Naive B cell (primary cell): ENCODE measurements around the gene APBA2. TPM values are rescaled to one million over a fixed set of nuclear protein-coding genes. Genes with fewer than 3 reads are reported as not detected.

Source experiments
- ATAC-seq, 2 donors: fragments of 150-1000 bp; cut with Tn5 transposase; 2 replicates each; pipeline ENCODE4 v1.10.0; 2021; ENCODE audit warnings: low read depth in 2 of 2, mild to moderate bottlenecking in 2 of 2, moderate library complexity in 2 of 2
- DNase-seq: peaks from one replicate; pipeline ENCODE4 v3.0.0; 2022
- H3K27ac Mint-ChIP-seq, 6 donors: one replicate each; pipeline ENCODE4 v1.8.0; 2020 to 2022; ENCODE audit warnings: mild to moderate bottlenecking in 6 of 6, mixed read lengths in 6 of 6, moderate library complexity in 5 of 6, inconsistent platforms in 2 of 6
- H3K27me3 Mint-ChIP-seq, 3 donors: one replicate each; pipeline ENCODE4 v1.8.0; 2021 to 2022; ENCODE audit warnings: mixed read lengths in 3 of 3, mild to moderate bottlenecking in 1 of 3
- H3K36me3 Mint-ChIP-seq, 2 donors: one replicate each; pipeline ENCODE4 v1.8.0; 2020 to 2022; ENCODE audit warnings: mixed read lengths in 2 of 2, inconsistent platforms in 1 of 2, mild to moderate bottlenecking in 1 of 2
- H3K4me1 Mint-ChIP-seq, 3 donors: one replicate each; pipeline ENCODE4 v1.8.0; 2020 to 2022; ENCODE audit warnings: mixed read lengths in 3 of 3, inconsistent platforms in 1 of 3, mild to moderate bottlenecking in 1 of 3, moderate library complexity in 1 of 3
- H3K4me3 Mint-ChIP-seq, 8 donors: one replicate each; pipeline ENCODE4 v1.8.0; 2020 to 2022; ENCODE audit warnings: mild to moderate bottlenecking in 8 of 8, mixed read lengths in 8 of 8, moderate library complexity in 8 of 8, inconsistent platforms in 2 of 8
- H3K9me3 Mint-ChIP-seq, 7 donors: one replicate each; pipeline ENCODE4 v1.8.0; 2020 to 2022; ENCODE audit warnings: mixed read lengths in 7 of 7, mild to moderate bottlenecking in 5 of 7, inconsistent platforms in 2 of 7, moderate library complexity in 1 of 7
- polyA plus RNA-seq, 6 donors: library from polyadenylated mRNA; unstranded; fragments of 300-500 nt; fragmentation: Illumina TruSeq; gene quantifications; one replicate each; pipeline ENCODE4 v1.2.3, GENCODE V29; 2021; ENCODE audit warnings: low read depth in 6 of 6

APBA2 gene
- polyA plus RNA-seq, 6 donors from 2014 or later, result 0.30 to 0.36 TPM; not detected in 4

- no peak for ATAC-seq
- no peak overlapping the region for H3K27ac Mint-ChIP-seq
Measured at GRCh38 chr15:28894631-28895030, 8.9 kb downstream of the APBA2 start.

GRCh38 chr15:28895146-28895545, 9.4 kb downstream of the APBA2 start:
- Mint-ChIP-seq H3K36me3 (no peaks in the 10 kb centered on the region), H3K4me1 (no peaks in the 10 kb centered on the region)

More at GRCh38 chr15:28894631-28895030, 8.9 kb downstream of the APBA2 start:
- Mint-ChIP-seq H3K9me3 (peaks cover 0 to 3% (median 0%) of the 10 kb centered on the region in 7 donors), H3K4me1 (peaks cover 0 to 1% (median 0%) of the 10 kb centered on the region in 3 donors), H3K27me3 (peaks cover 4 to 14% (median 7%) of the 10 kb centered on the region in 3 donors), H3K4me3 (no peak overlapping the region), H3K36me3 (no peaks in the 10 kb centered on the region)
- DNase-seq, result no peak

GRCh38 chr15:28895566-28895965, 9.8 kb downstream of the APBA2 start:
- H3K27me3 Mint-ChIP-seq, result peaks cover 0 to 10% (median 0%) of the 10 kb centered on the region in 3 donors
- H3K27ac Mint-ChIP-seq, result no peak overlapping the region
- no peak for DNase-seq
- ATAC-seq, result no peak
- H3K9me3 Mint-ChIP-seq, result peaks cover 0 to 3% (median 0%) of the 10 kb centered on the region in 7 donors
- no peak overlapping the region for H3K4me3 Mint-ChIP-seq
- H3K4me1 Mint-ChIP-seq, result no peaks in the 10 kb centered on the region
- H3K36me3 Mint-ChIP-seq, result no peaks in the 10 kb centered on the region

More at GRCh38 chr15:28895146-28895545, 9.4 kb downstream of the APBA2 start:
- no peak overlapping the region for H3K4me3 Mint-ChIP-seq
- peaks cover 0 to 3% (median 0%) of the 10 kb centered on the region in 7 donors for H3K9me3 Mint-ChIP-seq
- H3K27me3 Mint-ChIP-seq, result peaks cover 0 to 10% (median 2%) of the 10 kb centered on the region in 3 donors
- H3K27ac Mint-ChIP-seq, result no peak overlapping the region
- no peak for ATAC-seq
- DNase-seq, result no peak

GRCh38 chr15:28896951-28897350, 11.2 kb downstream of the APBA2 start:
- no peak overlapping the region for H3K27ac Mint-ChIP-seq
- DNase-seq, result no peak
- no peaks in the 10 kb centered on the region for H3K36me3 Mint-ChIP-seq
- H3K4me3 Mint-ChIP-seq, result no peak overlapping the region
- H3K9me3 Mint-ChIP-seq, result peaks cover 0 to 3% (median 0%) of the 10 kb centered on the region in 7 donors
- H3K27me3 Mint-ChIP-seq, result peaks cover 0 to 5% (median 0%) of the 10 kb centered on the region in 3 donors
- no peaks in the 10 kb centered on the region for H3K4me1 Mint-ChIP-seq
- ATAC-seq, result no peak

GRCh38 chr15:28897861-28898585, 12.2 kb downstream of the APBA2 start:
- H3K4me1 Mint-ChIP-seq, result no peaks in the 10 kb centered on the region
- H3K27me3 Mint-ChIP-seq, result peaks cover 0 to 5% (median 0%) of the 10 kb centered on the region in 3 donors
- H3K9me3 Mint-ChIP-seq, result peaks cover 0 to 3% (median 1%) of the 10 kb centered on the region in 7 donors
- H3K27ac Mint-ChIP-seq, result peak overlapping the region in 1 of 6 donors; percentile 18
- DNase-seq, result no peak
- no peak overlapping the region for H3K4me3 Mint-ChIP-seq
- no peaks in the 10 kb centered on the region for H3K36me3 Mint-ChIP-seq
- no peak for ATAC-seq

DNA sequence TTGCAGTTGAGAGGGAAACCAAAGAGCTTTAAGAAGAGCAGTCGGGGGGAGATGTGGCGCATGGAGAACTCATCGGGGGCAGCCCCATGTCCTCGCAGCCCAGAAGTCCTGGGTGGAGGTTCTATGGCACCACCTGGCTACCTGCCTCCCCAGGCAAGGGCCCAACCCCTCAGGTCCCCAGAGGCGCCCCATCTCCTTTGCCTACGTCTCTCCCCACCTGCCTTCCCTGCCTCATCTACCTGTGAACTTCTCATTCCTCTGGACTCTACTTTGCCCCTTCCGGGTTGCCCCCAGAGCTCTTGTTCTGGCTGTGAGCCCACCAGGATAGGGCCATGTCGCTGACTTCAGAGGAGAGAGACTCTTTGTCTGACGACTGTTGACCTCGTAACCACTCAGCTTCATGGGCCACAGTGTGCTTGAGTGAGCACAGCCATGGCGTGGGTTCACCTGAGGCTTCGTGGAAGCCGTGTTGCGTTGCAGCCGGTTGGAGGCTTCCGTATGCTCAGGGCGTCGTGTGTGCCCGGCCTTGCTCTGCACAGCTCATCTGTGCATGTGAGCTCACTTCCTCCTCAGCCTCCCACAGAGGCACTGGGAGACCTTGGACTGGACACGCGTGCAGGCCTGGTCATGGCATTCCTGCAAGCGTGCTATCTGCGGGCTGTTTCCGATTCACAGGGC, 13.4 kb downstream of the APBA2 start:
- Mint-ChIP-seq H3K9me3 (peaks cover 0 to 3% (median 1%) of the 10 kb centered on the region in 7 donors), H3K4me1 (no peaks in the 10 kb centered on the region), H3K27ac (no peak overlapping the region), H3K27me3 (peaks cover 0 to 5% (median 0%) of the 10 kb centered on the region in 3 donors), H3K4me3 (peak overlapping the region in 1 of 8 donors; percentile 51), H3K36me3 (no peaks in the 10 kb centered on the region)
- DNase-seq, result no peak
- ATAC-seq, result no peak

GRCh38 chr15:28900041-28900891, 14.5 kb downstream of the APBA2 start:
- H3K27ac Mint-ChIP-seq, result peak overlapping the region in 1 of 6 donors; percentile 58
- no peaks in the 10 kb centered on the region for H3K36me3 Mint-ChIP-seq
- H3K4me1 Mint-ChIP-seq, result no peaks in the 10 kb centered on the region
- DNase-seq (no peak), ATAC-seq (no peak)
- peaks cover 0 to 3% (median 0%) of the 10 kb centered on the region in 7 donors for H3K9me3 Mint-ChIP-seq
- no peaks in the 10 kb centered on the region for H3K27me3 Mint-ChIP-seq
- H3K4me3 Mint-ChIP-seq, result no peak overlapping the region

DNA sequence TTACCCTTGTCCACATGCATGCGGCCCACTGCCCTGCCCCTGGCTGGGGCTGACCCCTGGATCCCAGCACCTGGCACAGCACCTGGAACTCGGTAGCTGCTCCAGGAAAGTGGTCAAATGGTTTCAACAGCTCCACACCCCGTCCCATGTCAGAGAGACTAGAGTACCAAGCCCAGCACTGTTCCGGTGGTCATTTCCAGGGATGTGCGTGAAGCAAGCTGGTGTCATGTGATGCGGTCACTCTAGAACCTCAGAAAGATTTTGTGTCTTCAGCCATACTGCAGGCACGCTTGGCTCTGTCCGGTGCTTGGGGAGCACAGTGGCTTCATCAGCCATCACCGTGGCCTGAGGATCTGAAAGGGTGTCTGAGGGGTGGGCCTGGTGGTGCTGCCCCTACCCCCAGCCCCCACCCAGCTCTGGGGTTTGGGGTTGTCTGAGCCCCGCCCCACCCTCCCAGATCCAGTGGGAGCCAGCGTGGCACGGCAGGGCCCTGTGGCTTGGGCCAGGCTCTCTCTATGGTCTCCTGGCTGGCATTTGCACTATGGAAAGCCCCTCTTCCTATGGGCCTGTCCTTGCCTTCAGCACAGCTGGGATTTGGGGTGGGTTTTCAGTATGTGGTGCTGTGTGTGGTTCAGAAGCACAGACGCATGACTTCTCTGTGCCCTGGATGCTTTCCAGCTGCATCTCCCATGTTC, 15.3 kb downstream of the APBA2 start:
- Mint-ChIP-seq H3K36me3 (no peaks in the 10 kb centered on the region), H3K27me3 (no peaks in the 10 kb centered on the region), H3K4me3 (no peak overlapping the region), H3K27ac (no peak overlapping the region), H3K9me3 (peaks cover 0 to 3% (median 0%) of the 10 kb centered on the region in 7 donors), H3K4me1 (no peaks in the 10 kb centered on the region)
- ATAC-seq, result no peak
- DNase-seq, result no peak

GRCh38 chr15:28901587-28901980, 15.8 kb downstream of the APBA2 start:
- ATAC-seq (no peak), DNase-seq (no peak)
- Mint-ChIP-seq H3K36me3 (no peaks in the 10 kb centered on the region), H3K27me3 (no peaks in the 10 kb centered on the region), H3K27ac (no peak overlapping the region), H3K4me1 (no peaks in the 10 kb centered on the region), H3K9me3 (peaks cover 0 to 3% (median 0%) of the 10 kb centered on the region in 7 donors), H3K4me3 (no peak overlapping the region)

- H3K36me3 Mint-ChIP-seq, result no peaks in the 10 kb centered on the region
- no peaks in the 10 kb centered on the region for H3K4me1 Mint-ChIP-seq
- H3K9me3 Mint-ChIP-seq, result peaks cover 0 to 3% (median 0%) of the 10 kb centered on the region in 7 donors
- peaks cover 0 to 2% (median 0%) of the 10 kb centered on the region in 3 donors for H3K27me3 Mint-ChIP-seq
- H3K27ac Mint-ChIP-seq, result no peak overlapping the region
- ATAC-seq, result no peak
- H3K4me3 Mint-ChIP-seq, result no peak overlapping the region
- no peak for DNase-seq
Measured at GRCh38 chr15:28901987-28902745, 16.4 kb downstream of the APBA2 start.

DNA sequence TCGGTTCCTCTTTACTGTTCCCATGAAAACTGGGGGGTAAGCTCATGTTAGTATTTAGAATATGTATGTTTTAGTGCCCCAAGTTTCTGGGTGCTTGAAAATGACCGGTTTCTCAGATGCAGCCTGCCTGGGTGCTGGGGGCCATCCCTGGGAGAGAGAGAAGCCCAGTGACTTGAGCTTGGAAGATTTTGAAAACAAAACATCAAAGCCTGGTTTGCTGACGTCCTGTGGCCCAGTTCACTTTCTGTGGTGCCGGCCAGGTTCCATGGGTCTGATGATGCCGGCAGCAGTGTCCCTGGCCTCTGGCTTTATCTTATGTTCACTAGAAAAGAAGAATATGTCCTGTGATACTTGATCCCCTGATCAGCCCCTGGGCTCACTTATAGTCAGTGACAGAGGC, 17.1 kb downstream of the APBA2 start:
- ATAC-seq (no peak), DNase-seq (no peak)
- Mint-ChIP-seq H3K27me3 (peaks cover 0 to 7% (median 0%) of the 10 kb centered on the region in 3 donors), H3K27ac (no peak overlapping the region), H3K4me1 (no peaks in the 10 kb centered on the region), H3K9me3 (peaks cover 0 to 3% (median 0%) of the 10 kb centered on the region in 7 donors), H3K4me3 (peak overlapping the region in 1 of 8 donors; percentile 64), H3K36me3 (no peaks in the 10 kb centered on the region)

- Mint-ChIP-seq H3K4me3 (no peak overlapping the region), H3K36me3 (no peaks in the 10 kb centered on the region), H3K9me3 (peaks cover 0 to 3% (median 0%) of the 10 kb centered on the region in 7 donors), H3K4me1 (no peaks in the 10 kb centered on the region), H3K27ac (no peak overlapping the region), H3K27me3 (peaks cover 0 to 7% (median 3%) of the 10 kb centered on the region in 3 donors)
- ATAC-seq (no peak), DNase-seq (no peak)
Measured at GRCh38 chr15:28903555-28903954, 17.8 kb downstream of the APBA2 start.
